Dermis blood vessel endothelial cell (primary cell): Measurements from ENCODE around the gene BNC2. TPM values are rescaled to one million over a fixed set of nuclear protein-coding genes. Genes with fewer than 3 reads are reported as not detected.

Experiments used
- DNase-seq: peaks from one replicate; pipeline ENCODE4 v3.0.0; 2010
- total RNA-seq: library from RNA; depleted of rRNA; stranded (reverse); fragments of >200 nt; gene quantifications from 2 replicates; pipeline ENCODE4 v1.2.3, GENCODE V29; 2014

BNC2 gene
- total RNA-seq, 1 donor from 2014 or later, result 12.1 TPM

- no peak for DNase-seq
These were observed 510.2 kb downstream of the BNC2 start for GRCh38 chr9:16360247-16360646.
